GM19099 (cell line): ENCODE measurements around the gene LPCAT1.

ENCODE experiments used
- POLR2A ChIP-seq: IDR thresholded peaks from 3 replicates; pipeline ENCODE4 v1.6.1; 2011; ENCODE audit warnings: low read depth; ENCODE audit not compliant: insufficient read length; ENCODE audit errors: extremely low read depth

LPCAT1 gene

DNA sequence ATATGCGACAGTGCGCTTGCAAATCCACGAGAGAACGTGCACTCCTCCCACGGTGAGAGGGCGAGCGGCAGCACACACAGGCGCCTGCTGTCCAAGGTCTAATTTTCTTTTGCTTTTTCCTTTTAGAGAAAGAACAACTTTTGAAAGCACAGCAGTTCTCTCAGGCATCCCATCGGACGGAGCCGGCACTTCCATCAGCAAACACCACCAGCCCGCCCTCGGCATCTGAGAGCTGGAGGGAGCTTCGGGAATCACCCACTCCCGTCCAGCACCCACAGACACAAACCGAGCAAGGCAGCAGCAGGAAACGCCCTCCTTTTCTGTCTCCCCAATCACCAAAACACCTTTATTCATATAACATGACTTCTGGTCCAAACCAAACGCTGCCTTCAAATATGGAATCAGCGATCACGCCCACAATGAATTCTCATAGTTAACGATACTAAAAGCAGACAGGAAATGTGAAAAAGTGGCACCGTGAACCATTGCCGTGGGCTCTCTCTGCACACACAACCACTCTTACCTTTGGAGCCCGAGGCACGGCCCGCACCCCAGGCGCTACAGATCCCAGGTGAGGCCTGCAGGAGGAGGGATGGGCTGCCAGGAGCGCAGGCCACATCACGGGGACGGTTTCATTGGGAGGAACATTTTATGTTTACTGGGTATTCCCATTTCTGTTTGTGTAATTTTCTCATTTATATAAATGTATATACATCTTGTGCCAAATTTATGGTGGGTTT, 14.2 kb downstream of the LPCAT1 start:
- TF ChIP-seq POLR2A = no peak

DNA sequence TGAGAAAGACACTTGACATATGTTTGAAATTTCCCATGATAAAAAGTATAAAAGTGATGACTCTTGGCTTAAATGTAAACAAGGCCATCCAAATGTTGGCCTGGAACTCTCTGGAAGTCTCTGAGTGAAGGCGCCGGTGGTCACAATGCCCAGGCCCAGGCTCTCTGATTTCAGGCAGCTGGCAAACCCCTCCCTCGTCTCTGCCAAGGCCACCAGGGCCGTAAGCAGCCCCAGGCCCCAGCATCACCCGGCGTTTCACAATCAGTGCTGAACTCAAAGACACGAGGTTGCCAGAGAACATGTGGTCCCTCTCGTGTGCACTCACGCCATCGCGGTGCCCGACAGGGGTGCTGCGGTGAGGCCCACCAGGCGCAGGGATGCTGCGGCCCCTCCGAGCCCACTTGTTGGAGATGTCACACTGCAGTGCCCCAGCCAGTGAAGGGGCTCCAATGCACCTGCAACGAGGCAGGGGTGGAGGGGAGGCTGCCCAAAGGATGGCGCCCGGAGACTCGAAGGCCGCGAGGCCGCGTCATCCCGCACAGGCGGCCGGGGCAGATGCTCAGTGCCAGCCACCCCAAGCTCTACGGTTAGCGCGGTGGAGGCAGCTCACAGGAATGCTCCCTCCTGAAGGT, 15.0 kb downstream of the LPCAT1 start:
- no peak for TF ChIP-seq POLR2A

DNA sequence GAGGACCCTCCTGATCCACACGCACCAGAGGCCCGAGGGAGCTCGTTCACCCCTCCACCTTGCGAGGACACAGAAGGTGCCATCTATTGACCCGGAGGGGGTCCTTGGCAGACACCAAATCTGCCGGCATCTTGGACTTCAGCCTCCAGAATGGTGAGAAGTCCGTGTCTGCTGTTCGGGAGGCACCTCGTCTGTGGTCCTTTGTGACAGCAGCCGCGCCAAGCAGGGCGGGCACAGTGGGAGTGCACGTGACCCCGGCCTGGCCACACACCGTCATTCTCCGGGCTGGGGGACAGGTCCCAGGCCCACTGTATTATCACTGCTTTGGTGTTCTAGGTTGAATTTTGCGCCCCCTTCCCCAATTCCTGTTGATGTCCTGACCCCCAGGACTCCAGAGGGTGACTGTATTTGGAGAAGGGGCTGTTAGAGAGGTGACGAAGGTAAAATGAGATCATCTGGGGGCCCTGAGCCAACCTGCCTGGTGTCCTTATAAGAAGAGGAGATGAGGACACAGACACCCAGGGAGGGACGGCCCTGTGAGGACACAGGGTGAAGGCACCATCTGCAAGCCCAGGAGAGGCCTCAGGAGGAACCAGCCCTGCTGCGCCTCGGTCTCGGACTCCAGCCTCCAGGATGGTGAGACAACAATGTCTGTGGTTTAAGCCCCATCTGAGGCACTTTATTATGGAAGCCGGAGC, 15.7 kb downstream of the LPCAT1 start:
- TF ChIP-seq POLR2A = no peak

DNA sequence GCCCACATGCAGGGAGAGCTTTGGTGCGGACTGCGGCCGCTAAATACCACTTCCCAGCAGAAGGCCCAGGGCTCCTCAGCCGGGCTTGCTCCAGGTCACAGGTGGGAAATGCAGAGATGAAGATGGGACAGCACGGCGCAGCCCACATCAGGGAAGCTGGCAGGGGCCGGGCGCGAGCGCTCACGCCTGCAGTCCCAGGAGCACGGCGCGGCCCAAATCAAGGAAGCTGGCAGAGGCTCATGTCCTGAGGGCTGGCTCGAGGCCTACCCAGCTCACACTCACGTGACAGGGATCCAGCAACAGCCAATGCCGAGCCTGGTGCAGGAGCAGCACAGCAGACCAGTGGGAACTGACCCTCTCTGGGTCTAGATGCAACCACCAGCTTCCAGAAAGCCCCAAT, 16.3 kb downstream of the LPCAT1 start:
- no peak for TF ChIP-seq POLR2A

DNA sequence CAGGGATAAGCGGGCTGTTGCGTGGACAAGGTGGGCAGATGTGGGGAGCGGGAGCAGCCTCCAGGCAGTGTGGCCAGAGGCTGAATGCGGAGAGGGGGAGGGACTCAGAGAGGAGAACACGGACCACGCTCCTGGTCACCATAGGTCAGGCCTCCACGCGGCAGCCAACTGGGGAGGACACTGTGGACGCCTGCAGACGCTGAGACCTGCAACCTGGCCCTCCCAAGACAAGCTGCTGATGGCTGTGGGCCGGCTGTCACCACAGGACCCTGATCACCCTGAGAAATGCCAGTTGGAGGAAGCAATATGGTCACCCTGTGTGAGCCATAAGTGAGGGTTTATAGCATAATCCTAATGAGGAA, 16.8 kb downstream of the LPCAT1 start:
- no peak for TF ChIP-seq POLR2A

DNA sequence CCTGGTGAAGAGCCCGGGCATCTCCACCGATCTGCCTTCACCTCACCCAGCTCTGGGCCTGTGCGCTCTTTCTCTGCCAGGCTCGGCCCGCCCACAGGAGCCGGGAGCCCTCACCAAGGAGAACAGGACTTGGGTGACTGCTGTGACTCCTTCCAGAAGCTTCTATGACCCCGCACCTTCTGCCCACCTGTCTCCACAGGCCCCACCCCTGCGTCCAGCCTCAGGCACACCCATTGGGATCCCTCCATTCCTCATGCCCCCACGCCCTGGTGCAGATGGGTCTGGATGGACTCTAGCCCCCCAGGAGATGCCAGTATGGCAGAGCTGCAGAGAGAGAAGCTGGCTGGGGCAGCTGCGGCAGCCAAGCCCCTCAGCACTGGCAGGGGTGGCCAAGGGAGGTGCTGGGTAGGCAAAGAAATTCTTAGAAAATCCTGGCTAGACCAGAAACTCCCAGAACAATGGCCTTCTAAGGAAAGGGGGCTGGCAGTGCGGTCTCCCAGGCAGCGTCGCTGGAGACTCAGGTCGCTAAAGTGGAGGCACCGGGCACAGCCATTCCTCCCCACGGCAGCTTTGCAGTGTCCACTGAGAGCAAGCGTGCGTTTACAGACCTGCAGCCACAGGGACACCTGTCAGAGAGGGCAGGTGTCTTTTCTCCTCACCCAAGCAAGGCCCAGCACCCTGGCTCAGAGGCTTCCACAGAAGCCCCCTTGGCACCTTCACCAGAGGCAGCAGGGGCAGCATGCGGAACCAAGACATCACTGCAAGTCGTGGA, 17.3 kb downstream of the LPCAT1 start:
- TF ChIP-seq POLR2A = no peak

DNA sequence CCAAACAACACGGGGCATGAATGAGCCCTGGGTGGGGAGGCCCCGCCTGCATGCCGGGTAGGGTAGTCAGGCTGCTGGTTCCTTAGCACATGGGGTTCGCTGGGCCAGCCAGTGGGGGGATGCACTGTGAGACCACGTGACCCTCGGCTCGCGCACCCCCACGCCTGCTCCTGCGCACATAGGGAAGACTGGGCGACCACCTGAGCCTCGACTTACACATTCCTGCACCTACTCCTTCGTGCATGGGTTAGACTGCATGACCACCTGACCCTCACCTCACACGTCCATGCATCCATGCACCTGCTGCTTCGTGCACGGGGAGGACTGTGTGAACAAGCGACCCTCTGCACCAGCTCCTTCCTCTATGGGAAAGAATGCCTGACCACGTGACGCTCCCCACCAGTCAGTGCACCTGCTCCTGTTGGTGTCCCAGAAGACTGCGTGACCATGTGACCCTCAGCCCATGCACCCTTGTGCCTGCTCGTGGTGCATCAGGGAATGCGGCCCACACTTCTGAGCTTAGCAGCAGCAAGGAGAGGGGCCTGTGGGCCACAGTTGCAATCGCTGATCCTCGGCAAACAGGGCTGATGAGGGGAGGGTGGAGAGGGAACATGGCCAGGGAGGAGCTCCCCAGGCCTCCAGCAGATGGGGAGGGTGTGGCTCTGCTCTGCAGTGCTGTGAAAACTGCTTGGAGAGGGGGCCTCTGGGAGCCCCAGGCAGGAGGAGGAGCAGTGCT, 18.1 kb downstream of the LPCAT1 start:
- no peak for TF ChIP-seq POLR2A

DNA sequence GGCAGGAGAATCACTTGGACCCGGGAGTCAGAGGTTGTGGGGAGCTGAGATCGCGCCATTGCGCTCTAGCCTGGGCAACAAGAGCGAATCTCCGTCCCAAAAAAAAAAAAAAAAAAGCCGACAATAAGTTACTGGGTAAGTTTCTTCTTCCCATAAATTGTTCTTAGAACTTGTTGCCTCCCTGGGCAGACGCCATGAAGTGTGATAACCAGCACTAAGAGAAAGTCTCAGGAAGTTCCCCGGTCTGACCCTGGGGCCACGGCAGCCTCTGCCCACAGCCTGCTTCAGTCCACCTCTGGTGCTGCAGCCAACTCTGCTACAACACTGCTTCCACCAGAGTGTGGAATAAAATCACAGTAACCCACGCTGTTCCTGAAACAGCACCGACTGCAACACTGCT, 19.1 kb downstream of the LPCAT1 start:
- TF ChIP-seq POLR2A = no peak

DNA sequence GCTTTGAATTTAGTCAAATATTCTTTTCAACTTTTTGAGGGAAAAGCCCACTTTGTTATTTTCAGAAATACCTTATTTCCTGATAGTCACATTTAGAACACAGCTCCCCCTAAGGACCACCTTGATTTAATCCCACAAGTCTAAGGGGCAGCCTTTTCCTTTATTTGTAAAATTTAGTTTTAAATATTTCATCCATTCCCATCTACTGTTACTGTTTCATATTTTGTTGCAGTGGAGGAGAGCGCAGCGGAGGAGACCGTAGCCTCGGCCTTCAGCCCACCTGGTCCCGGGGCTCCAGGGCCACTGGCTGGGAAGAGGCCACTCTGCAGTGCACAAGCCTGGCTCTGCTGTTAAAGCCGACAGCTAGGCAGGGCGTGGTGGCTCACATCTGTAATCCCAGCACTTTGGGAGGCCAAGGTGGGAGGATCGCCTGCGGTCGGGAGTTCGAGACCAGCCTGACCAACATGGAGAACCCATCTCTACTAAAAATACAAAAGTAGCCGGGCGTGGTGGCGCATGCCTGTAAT, 19.6 kb downstream of the LPCAT1 start:
- no peak for TF ChIP-seq POLR2A

DNA sequence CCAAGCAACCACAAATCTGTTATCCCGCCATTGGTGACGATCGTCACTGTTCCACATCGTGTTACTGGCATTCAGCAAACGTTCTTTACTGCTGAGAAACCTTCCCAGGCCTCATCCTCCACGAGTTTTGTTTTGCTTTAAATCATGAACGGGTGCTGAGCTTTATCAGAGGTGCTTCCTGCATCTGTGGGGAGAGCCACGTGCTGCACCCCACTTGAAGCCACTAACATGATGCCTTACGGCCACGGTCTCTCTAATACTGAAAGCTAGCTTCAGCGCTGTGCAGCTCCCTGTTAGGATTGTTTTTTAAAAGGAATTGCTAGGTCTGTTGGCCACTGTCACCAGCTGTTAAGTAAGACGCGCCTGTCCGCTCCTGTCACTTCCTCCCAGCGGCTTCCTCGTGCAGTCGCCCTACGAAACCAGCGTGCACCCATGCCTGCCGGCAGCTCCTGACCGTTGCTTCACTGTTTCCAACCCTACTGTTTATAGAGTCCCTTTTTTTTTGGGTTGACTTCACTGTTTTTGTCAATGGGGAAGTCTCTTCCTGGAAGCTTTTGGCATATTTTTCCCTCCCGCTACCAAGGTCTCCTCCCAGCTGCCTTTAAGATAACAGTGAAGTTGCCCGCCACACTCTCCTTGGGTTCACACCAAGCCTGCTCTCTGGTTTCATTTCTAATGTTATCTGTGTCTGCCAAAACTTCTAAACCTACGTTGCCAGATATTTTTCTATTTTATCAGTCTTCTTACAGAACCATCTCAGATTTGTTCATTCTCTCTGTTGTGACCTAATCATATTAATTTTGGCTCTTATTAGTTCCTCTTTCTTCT, 20.3 kb downstream of the LPCAT1 start:
- peak; percentile 31 for TF ChIP-seq POLR2A

DNA sequence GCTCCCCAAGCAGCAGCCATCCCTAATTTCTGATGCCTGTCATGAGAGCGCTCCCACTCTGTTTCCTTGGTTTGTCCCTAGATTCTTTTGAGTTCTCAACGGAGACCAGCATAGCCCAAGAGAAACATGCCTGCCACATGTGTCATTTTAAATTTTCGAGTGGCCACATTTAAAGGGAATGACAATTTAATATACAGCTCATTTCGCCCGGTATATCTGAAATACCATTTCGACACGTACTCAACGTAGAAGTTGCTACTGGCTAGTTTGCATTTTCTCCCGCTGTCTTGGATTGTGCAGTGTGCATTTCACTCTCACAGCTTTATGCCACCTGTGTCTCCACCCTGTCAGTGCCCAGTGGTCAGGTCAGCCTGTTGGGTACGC, 21.0 kb downstream of the LPCAT1 start:
- no peak for TF ChIP-seq POLR2A

DNA sequence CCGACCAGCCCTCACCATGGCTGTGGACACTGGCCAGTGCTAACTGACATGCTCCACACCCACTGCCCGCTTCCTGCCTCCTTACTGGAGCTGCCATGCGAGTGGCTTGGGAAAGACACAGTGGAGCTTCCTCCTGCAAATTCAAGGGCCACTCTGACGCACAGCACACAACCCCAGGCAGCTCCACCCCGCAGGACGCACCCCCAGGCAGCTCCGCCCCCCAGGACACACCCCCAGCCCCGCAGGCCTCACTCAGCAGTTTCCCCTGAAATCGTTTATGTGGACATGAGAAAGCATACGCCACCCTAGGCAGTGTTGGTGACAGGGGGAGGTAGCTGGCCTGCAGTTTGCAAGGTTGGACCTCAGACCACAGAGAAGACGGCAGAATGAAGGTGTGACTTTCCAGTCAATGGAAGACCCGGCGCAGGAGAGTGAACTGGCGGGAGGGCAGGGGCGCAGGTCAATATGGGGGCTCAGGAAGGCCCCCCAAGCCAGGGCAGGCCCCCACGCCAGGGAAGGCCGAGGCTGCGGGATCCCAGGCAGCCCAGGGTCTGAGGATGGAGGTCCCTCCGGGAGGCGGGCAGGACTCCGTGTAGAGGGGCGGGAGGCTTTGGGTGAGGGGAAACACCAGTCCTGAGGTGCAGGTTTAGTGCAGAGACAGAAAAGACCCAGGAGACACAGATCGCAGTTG, 21.6 kb downstream of the LPCAT1 start:
- no peak for TF ChIP-seq POLR2A

DNA sequence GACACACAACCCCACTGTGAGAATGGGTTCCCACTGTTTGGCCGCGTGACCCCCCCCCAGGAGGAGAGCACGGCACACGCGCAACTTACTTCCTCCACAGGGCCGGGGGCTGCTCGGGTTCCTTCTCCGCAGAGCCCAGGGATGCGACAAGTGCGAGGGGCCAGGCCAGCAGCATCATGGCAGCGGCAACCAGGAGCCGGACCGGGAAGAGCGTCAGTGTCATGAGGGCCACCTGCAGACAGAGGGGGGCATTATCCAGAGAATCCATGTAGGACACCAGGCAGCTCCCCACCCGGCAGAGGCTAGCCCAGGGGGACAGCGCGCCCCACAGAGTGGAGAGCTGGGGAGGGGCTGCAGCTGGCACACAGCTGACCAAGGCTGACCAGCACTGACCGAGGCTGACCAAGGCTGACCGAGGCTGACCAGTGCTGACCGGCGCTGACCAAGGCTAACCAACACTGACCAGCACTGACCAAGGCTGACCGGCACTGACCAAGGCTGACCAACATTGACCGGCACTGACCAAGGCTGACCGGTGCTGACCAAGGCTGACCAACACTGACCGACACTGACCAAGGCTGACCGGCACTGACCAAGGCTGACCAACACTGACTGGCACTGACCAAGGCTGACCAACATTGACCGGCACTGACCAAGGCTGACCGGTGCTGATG, 22.3 kb downstream of the LPCAT1 start:
- no peak for TF ChIP-seq POLR2A
